DND-41 (cell line): Measurements from ENCODE around the gene LRRC75B.

Experiments
- EZH2 ChIP-seq: IDR thresholded peaks from 3 replicates; pipeline ENCODE4 v1.6.1; 2012; ENCODE audit warnings: borderline replicate concordance, low read depth, mild to moderate bottlenecking, moderate library complexity, low read length, inconsistent platforms; ENCODE audit not compliant: severe bottlenecking
- TF ChIP-seq, protein P1 (sequence below): IDR thresholded peaks from 2 replicates; pipeline ENCODE4 v1.5.1; 2012; ENCODE audit warnings: borderline replicate concordance, low read length, moderate library complexity, mild to moderate bottlenecking; ENCODE audit not compliant: poor library complexity, severe bottlenecking; ENCODE audit errors: extremely low read depth

DNA sequence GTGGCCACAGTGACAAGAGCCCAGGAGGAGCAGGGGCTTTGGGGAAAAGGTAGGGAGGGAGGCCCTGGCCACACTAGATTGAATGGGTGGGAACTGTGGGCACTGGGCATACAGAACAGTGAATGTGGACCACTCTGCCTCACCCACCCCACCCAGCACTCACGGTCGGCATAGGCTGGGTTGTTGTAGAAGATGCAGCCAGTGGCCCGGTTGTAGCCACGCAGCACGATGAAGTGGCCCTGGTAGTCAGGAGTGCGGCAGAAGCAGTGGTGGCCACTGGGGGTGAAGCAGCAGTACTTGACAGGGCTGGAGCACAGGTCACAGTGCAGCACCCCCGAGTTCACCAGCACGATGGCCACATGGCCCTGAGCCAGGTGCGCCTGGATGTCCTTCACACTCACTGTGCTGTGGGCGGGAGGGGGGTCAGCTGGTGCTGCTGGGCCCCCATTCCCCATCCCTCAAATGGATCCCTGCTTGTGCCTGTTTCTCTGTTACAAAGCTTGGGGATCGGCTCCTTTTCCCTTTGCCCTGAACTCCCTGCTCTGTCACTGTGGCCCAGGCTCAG is 49.1 kb downstream of the LRRC75B start:
- TF ChIP-seq EZH2, result no peak
- TF ChIP-seq, protein P1, sequence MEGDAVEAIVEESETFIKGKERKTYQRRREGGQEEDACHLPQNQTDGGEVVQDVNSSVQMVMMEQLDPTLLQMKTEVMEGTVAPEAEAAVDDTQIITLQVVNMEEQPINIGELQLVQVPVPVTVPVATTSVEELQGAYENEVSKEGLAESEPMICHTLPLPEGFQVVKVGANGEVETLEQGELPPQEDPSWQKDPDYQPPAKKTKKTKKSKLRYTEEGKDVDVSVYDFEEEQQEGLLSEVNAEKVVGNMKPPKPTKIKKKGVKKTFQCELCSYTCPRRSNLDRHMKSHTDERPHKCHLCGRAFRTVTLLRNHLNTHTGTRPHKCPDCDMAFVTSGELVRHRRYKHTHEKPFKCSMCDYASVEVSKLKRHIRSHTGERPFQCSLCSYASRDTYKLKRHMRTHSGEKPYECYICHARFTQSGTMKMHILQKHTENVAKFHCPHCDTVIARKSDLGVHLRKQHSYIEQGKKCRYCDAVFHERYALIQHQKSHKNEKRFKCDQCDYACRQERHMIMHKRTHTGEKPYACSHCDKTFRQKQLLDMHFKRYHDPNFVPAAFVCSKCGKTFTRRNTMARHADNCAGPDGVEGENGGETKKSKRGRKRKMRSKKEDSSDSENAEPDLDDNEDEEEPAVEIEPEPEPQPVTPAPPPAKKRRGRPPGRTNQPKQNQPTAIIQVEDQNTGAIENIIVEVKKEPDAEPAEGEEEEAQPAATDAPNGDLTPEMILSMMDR, result no peak
